ENCODE measurements around the gene NEDD1. TPM values are rescaled to one million over a fixed set of nuclear protein-coding genes. Genes with fewer than 3 reads are reported as not detected.

Gene NEDD1
- total and polyA plus RNA-seq, 4 donors = 4.9 to 34.1 (median 10.3) TPM

DNA sequence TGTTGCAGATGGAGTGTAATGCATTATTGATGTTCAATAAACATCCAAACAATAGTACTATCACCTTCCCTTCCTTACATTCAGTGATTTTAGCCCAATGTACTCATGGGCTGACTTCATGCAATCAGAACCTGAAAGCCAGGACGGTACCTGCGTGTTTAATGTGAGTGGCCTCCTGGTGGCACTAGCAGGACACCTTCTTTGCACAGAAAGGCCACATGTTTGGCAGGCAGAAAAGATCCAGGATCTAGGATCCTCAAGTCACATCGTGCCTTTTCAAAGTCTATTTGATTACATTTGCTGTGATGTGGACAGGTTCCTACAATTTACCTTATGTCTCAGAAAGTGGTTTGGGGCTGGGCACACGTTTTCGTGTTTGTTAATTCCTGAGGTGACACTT is 82.9 kb downstream of the NEDD1 start:
- H3K36me3 ChIP-seq (ENCODE audit: control insufficient read depth in 4 of 4, insufficient read depth in 4 of 4, low read length in 4 of 4) = no peaks in the 10 kb centered on the region
- 73 to 78% methylated on average over 5 of the region's 5 CpGs for WGBS, 2 donors
- TF ChIP-seq, protein P1, sequence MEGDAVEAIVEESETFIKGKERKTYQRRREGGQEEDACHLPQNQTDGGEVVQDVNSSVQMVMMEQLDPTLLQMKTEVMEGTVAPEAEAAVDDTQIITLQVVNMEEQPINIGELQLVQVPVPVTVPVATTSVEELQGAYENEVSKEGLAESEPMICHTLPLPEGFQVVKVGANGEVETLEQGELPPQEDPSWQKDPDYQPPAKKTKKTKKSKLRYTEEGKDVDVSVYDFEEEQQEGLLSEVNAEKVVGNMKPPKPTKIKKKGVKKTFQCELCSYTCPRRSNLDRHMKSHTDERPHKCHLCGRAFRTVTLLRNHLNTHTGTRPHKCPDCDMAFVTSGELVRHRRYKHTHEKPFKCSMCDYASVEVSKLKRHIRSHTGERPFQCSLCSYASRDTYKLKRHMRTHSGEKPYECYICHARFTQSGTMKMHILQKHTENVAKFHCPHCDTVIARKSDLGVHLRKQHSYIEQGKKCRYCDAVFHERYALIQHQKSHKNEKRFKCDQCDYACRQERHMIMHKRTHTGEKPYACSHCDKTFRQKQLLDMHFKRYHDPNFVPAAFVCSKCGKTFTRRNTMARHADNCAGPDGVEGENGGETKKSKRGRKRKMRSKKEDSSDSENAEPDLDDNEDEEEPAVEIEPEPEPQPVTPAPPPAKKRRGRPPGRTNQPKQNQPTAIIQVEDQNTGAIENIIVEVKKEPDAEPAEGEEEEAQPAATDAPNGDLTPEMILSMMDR (IDR thresholded peaks at IDR 0.05; ENCODE audit: control extremely low read depth, extremely low read depth) = no peak
- peak in 1 of 3 donors; percentile 27 for DNase-seq
- no peak overlapping the region for H3K9ac ChIP-seq (ENCODE audit: insufficient read depth in 1 of 2, low read length in 2 of 2)
- no peak for ATAC-seq (ENCODE audit: insufficient read depth, low FRiP score)
- no peak overlapping the region for H3K27ac ChIP-seq (ENCODE audit: low read depth in 1 of 2, low read length in 1 of 2)
- H3K9me3 ChIP-seq (ENCODE audit: control insufficient read depth in 4 of 4, insufficient read depth in 3 of 4, low read length in 3 of 4) = no peaks in the 10 kb centered on the region
- peaks cover 0 to 7% (median 0%) of the 10 kb centered on the region in 5 donors for H3K4me1 ChIP-seq (ENCODE audit: control insufficient read depth in 5 of 5, insufficient read depth in 5 of 5, low read length in 5 of 5)
- peaks cover 0 to 13% (median 2%) of the 10 kb centered on the region in 3 donors for H3K27me3 ChIP-seq (ENCODE audit: control insufficient read depth in 3 of 3, insufficient read depth in 3 of 3, low read length in 2 of 3)
- no peak overlapping the region for H3K4me3 ChIP-seq

DNA sequence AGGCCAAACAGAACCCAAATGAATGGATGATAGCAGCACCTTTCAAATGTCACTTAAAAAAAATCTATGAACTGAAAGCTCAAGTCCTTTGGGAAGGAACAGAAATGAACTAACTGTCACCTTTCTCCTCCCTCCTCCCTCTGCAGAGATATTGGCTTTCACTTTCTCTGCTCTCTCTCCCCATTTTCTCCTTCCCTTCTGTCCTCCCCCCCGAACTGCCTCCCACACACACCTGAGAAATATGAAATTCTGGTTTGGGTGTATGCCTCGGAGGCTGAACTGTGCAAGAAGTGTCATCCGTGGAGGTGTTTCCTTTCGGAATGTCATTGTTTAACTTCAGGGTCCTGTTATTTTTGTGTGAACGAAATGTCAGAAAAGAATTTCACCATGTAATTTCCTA is 87.8 kb downstream of the NEDD1 start:
- Histone ChIP-seq H3K27ac (ENCODE audit: low read depth in 1 of 2, low read length in 1 of 2) (no peak overlapping the region), H3K4me1 (ENCODE audit: control insufficient read depth in 5 of 5, insufficient read depth in 5 of 5, low read length in 5 of 5) (peaks cover 0 to 6% (median 0%) of the 10 kb centered on the region in 5 donors), H3K36me3 (ENCODE audit: control insufficient read depth in 4 of 4, insufficient read depth in 4 of 4, low read length in 4 of 4) (no peaks in the 10 kb centered on the region), H3K9me3 (ENCODE audit: control insufficient read depth in 4 of 4, insufficient read depth in 3 of 4, low read length in 3 of 4) (no peaks in the 10 kb centered on the region), H3K9ac (ENCODE audit: insufficient read depth in 1 of 2, low read length in 2 of 2) (no peak overlapping the region), H3K4me3 (no peak overlapping the region), H3K27me3 (ENCODE audit: control insufficient read depth in 3 of 3, insufficient read depth in 3 of 3, low read length in 2 of 3) (peaks cover 0 to 9% (median 0%) of the 10 kb centered on the region in 3 donors)
- WGBS, 2 donors = 58 to 67% methylated on average over 5 of the region's 5 CpGs
- TF ChIP-seq, protein P1 (IDR thresholded peaks at IDR 0.05; ENCODE audit: control extremely low read depth, extremely low read depth) = no peak
- DNase-seq = no peak
- ATAC-seq (ENCODE audit: insufficient read depth, low FRiP score) = no peak

DNA sequence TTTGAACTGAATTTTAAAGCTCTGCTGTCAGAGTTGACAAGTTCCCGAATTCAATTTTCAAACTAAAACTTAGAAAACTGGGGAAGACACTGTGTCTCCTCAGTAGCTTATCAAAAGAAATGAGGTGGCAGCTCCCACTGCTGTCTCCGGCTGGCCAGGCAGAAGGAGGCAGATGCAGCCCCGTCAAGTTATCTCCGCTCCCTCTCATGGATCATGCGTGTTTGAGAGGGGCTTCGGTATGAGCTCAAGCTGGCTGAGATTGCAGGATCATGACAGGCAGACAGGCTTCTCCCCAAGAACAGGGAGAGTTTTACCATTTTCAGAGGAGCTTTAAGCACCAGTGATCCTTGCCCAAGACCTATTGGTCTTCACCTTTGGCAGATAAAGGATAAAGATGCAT is 88.8 kb downstream of the NEDD1 start:
- no peak overlapping the region for H3K9ac ChIP-seq (ENCODE audit: insufficient read depth in 1 of 2, low read length in 2 of 2)
- DNase-seq (peak in 1 of 3 donors; percentile 24), ATAC-seq (ENCODE audit: insufficient read depth, low FRiP score) (no peak)
- no peak overlapping the region for H3K4me3 ChIP-seq
- 81 to 88% methylated on average over 6 of the region's 6 CpGs for WGBS, 2 donors
- TF ChIP-seq, protein P1 (IDR thresholded peaks at IDR 0.05; ENCODE audit: control extremely low read depth, extremely low read depth) = no peak
- H3K27me3 ChIP-seq (ENCODE audit: control insufficient read depth in 3 of 3, insufficient read depth in 3 of 3, low read length in 2 of 3) = peaks cover 0 to 9% (median 0%) of the 10 kb centered on the region in 3 donors
- H3K9me3 ChIP-seq (ENCODE audit: control insufficient read depth in 4 of 4, insufficient read depth in 3 of 4, low read length in 3 of 4) = no peaks in the 10 kb centered on the region
- peaks cover 0 to 6% (median 0%) of the 10 kb centered on the region in 5 donors for H3K4me1 ChIP-seq (ENCODE audit: control insufficient read depth in 5 of 5, insufficient read depth in 5 of 5, low read length in 5 of 5)
- no peak overlapping the region for H3K27ac ChIP-seq (ENCODE audit: low read depth in 1 of 2, low read length in 1 of 2)
- no peaks in the 10 kb centered on the region for H3K36me3 ChIP-seq (ENCODE audit: control insufficient read depth in 4 of 4, insufficient read depth in 4 of 4, low read length in 4 of 4)

Data from lung (tissue), 12 donors.